Stimulated activated naive CD4-positive, alpha-beta T cell treated with Interleukin-2 at 50 U/mL for 16 hours (primary cell): ENCODE results near the gene DNAJC18.

Experiments
- DNase-seq: peaks from one replicate; lab custom pipeline; 2025; lab: John Stamatoyannopoulos, UW

DNAJC18 gene

GRCh38 chr5:139368613-139369012 lies 70.7 kb downstream of the DNAJC18 start:
- no peak for DNase-seq

- DNase-seq: no peak
These were observed 74.9 kb downstream of the DNAJC18 start for GRCh38 chr5:139364466-139364865.

- no peak for DNase-seq
These were observed 75.4 kb downstream of the DNAJC18 start for GRCh38 chr5:139363937-139364336.

- DNase-seq: no peak
These were observed 77.4 kb downstream of the DNAJC18 start for GRCh38 chr5:139361835-139362429.

GRCh38 chr5:139360384-139360783 lies 78.9 kb downstream of the DNAJC18 start:
- no peak for DNase-seq
